GM12892 (cell line): ENCODE results near the gene B3GAT2.

Source experiments
- POLR2AphosphoS5 ChIP-seq: IDR thresholded peaks from 2 replicates; pipeline ENCODE4 v1.6.1; 2011; ENCODE audit warnings: low read depth, low read length, control low read depth
- TAF1 ChIP-seq: IDR thresholded peaks from 2 replicates; pipeline ENCODE4 v1.6.1; 2011; ENCODE audit warnings: low read depth, mild to moderate bottlenecking, control low read depth, low read length, borderline replicate concordance

DNA sequence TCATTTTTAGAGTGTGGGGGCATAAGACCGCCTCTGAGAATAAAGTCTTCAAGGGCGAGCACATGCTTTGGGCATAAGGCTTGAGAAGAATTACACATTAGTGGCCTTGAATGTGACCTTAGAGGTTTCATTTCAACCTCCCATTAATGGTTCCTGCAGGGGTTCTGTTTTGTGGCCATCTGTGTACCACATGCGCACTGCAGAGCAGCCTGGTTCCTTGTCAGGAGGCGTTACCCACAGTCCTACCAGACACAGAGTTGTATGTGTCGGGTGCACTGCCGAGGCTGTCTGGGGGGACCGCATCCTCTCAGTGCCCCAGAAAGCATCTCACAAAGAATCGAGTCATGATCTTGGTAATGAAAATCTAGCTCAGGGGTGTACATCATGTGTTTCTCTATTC, 115.7 kb downstream of the B3GAT2 start:
- TF ChIP-seq TAF1 (no peak), POLR2AphosphoS5 (no peak)
